Choroid plexus epithelial cell (primary cell): ENCODE data around the gene MEFV.

Experiments
- DNase-seq: peaks from one replicate; pipeline ENCODE4 v3.0.0-alpha.2; 2010; ENCODE audit warnings: low read depth
- H3K4me3 ChIP-seq: 2 replicates; pipeline ENCODE4 v1.5.1; 2011; ENCODE audit warnings: low read depth, mild to moderate bottlenecking, control low read depth, low read length, moderate library complexity
- CTCF ChIP-seq: conservative IDR thresholded peaks from 2 replicates; pipeline ENCODE4 v1.5.1; 2011; ENCODE audit warnings: low read depth, mild to moderate bottlenecking, control low read depth, inconsistent platforms, low read length, moderate library complexity

Gene MEFV

DNA sequence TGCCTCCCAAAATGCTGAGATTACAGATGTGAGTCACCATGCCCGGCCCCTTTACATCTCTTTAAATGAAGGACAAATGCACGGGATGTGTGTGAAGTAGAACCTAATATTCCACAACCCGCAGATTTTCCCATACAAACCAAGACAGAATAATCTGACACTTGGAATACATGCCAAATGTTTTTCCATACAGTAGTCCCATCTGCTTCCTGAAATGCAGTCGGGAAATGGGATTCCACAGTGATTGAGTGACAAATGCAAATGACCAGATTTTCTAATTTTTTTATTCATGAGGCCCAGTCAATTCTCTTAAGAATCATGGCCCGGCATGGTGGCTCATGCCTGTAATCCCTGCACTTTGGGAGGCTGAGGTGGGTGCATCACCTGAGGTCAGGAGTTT is 14.7 kb downstream of the MEFV start:
- H3K4me3 ChIP-seq, result no peak overlapping the region
- no peak for TF ChIP-seq CTCF
- no peak for DNase-seq

DNA sequence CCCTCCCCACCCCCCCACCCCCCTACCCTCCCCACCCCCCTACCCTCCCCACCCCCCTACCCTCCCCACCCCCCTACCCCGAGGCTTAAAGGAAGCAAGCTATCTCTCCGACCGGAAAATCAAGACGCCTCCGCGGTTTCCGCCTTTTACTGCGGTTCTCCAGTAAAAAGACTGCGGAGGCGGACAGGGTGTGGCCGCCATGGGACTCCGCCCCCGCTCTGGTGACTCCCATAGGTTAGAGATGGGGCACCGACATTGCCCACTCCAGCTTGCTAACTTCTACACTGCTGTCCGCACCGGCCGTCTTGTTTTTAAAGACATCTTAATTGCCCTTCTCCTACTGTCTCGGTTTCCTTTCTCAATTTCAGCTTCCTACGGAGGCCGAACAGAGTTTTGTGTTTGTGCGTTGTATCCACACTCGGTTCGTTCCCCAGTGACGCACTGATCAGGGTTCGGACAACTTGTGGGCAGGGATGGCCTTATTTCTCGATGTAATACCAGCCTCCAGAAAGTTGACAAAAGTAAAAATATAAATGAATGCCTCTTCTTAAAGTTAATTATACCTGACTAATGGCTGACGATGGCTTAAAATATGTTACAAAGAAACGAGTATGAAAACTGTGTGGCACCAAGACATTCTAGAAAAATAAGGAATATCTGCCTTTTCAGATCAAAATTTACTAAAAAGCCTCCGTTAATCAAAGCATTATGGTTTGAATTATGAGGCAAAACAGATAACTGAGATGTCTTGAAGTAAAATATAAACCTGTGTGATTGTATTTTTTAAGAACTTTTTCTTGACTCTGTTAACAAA is 20.4 kb downstream of the MEFV start:
- no peak for DNase-seq
- no peak overlapping the region for H3K4me3 ChIP-seq
- no peak for TF ChIP-seq CTCF

DNA sequence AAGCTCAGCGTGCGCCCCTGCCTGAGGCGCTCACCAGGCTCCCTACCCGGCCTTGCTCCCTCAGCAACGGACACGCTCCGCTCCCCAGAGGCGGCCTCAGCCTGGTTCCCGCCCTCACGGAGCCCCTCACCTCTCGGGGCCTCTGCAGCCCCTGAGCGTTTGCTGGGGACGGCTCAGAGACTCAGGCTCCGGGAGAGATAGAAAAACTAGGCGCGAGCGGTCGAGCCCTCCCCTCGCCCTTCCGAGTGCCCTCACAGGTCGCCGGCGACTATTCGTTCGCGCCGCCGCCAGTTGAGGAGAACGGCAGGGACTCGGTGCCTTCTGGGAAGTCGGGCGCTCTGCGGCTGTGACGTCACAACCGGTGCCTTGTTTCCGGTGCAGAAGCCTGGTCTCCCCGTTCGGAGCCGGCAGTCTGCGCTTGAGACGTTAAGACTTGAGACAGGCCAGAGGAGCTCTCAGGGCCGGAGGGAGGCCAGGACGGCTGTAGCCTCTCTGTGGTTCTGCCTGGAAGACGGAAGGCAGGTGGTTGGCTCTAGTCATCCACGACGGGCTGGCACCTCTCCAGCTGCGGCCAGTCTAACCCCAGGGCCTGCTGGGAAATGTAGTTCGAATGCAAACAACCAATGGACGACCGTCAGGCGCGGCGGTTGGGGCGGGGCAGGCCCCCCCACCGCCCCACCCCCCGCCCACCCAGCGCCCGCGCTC is 21.4 kb downstream of the MEFV start, which contains the start of gene ZNF200:
ZNF200 (minus strand) TSS at position 302 of the 705 bp plus-strand sequence. CDS start 1,403 bp downstream, outside the sequence.
- peak; percentile 97 for DNase-seq
- peak within 1 kb of the TSS; percentile 99 for H3K4me3 ChIP-seq
- TF ChIP-seq CTCF, result no peak

DNA sequence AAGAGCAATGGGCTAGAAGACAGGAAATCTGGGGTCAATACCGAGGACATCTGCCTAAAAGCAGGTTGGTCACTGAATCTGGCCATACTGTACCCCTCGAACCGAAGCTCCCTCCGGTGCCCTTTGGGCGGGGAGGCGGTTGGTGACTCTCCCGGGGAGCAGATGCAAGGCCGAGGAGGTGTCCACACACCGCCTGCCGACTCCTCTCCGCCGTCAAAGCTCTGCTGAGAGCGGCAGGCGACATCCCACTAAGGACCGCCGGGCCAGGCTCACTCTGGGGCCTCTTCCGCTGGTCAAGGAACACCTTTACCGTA is 21.9 kb downstream of the MEFV start:
- DNase-seq, result no peak
- peak overlapping the region; percentile 99 for H3K4me3 ChIP-seq
- no peak for TF ChIP-seq CTCF

DNA sequence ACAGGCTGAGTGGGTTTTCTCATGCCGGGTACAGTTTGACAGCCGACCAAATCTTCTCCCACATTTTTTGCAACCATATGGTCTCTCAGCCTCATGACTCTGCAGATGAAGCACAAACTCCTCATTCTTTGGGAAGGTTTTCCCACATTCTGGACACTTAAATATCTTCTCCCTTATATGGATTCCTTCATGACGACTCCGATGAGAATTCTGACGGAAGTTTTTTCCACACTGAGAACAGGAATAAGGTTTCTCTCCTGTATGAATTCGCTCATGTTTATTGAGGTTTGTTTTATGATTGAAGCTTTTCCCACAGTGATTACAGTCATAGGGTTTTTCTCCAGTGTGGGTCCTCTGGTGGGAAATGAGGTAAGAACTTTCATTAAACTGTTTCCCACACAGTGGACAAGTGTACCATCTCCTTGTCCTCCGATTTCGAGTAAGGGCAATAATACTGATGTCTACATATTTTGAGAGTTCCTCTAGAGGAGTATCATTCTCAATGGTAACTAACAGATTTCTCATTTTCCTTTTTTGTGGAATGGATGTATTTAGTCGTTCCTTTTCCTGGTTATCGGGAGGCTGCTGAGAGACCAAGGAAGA is 32.4 kb downstream of the MEFV start:
- no peak for DNase-seq
- H3K4me3 ChIP-seq, result no peak overlapping the region
- no peak for TF ChIP-seq CTCF

GRCh38 chr16:3220839-3221238 is 35.6 kb downstream of the MEFV start:
- DNase-seq, result no peak
- H3K4me3 ChIP-seq, result no peak overlapping the region
- no peak for TF ChIP-seq CTCF
